SK-N-SH treated with all-trans-retinoic acid at 6 μM for 48 hours (cell line): ENCODE results near the gene TNFRSF1B.

Experiments used
- BACH2 ChIP-seq: fragments of 250-450 bp; sonication (Bioruptor Pico); IDR thresholded peaks from 2 replicates; pipeline ENCODE4 v1.9.0; 2021; ENCODE audit warnings: mild to moderate bottlenecking, borderline replicate concordance
- ZFP30 ChIP-seq: fragments of 450-650 bp; formaldehyde crosslinking; IDR thresholded peaks from 2 replicates; pipeline ENCODE4 v1.5.0; 2022; ENCODE audit warnings: mild to moderate bottlenecking, moderate library complexity
- ZNF8 ChIP-seq: fragments of 450-650 bp; formaldehyde crosslinking; IDR thresholded peaks from 2 replicates; pipeline ENCODE4 v1.5.0; 2020; ENCODE audit warnings: mild to moderate bottlenecking, moderate library complexity
- TF ChIP-seq, protein P1 (sequence below): fragments of 250-450 bp; sonication (Bioruptor Pico); IDR thresholded peaks from 2 replicates; pipeline ENCODE4 v1.5.1; 2020; ENCODE audit warnings: low read depth, mild to moderate bottlenecking, moderate library complexity
- TF ChIP-seq, protein P2 (sequence below): fragments of 250-450 bp; sonication (Bioruptor Pico); IDR thresholded peaks from 2 replicates; pipeline ENCODE4 v1.8.0; 2020; ENCODE audit warnings: mild to moderate bottlenecking, moderate library complexity, borderline replicate concordance

DNA sequence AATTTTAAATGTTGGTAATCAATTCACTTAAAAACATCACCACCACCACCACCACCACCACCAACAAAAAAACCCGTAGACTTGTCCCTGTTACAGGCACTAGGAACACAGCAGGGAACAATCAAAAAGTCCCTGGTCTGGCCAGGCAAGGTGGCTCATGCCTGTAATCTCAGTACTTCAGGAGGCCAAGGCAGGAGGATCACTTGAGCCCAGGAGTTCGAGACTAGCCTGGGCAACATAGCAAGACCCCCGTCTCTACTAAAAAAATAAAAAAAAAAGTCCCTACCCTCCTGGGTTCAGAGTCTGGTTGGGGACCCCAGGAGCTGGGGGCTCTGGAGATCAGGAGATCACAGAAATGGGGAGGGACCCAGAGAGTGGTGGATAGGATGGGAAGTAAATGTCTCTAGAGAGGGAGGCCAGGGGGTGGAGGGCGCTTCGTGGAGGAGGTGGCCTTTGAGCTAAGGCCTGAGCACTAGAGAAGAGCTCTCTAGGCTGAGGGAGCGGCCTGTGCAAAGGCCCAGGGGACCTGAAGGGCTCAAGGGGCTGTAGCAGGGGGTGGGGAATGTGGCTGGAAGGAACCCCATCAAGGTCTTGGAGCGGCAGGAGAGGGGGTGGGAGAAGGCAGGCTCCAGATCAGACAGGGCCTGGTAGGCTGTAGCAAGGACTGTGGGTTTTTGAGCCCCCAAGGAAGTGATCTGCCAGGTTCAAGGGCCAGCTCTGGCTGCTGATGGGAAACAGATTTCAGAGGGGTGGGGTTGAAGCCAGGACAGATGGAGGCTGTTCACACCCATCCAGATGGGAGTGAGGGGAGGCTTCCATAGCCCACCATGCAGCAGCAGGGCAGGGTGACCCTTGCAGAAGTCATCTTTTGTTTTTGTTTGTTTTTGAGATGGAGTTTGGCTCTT lies 38.2 kb downstream of the TNFRSF1B start:
- TF ChIP-seq BACH2 (CRISPR knock-in tag), result no peak
- no peak for TF ChIP-seq ZFP30 (CRISPR knock-in tag)
- TF ChIP-seq, protein P1, sequence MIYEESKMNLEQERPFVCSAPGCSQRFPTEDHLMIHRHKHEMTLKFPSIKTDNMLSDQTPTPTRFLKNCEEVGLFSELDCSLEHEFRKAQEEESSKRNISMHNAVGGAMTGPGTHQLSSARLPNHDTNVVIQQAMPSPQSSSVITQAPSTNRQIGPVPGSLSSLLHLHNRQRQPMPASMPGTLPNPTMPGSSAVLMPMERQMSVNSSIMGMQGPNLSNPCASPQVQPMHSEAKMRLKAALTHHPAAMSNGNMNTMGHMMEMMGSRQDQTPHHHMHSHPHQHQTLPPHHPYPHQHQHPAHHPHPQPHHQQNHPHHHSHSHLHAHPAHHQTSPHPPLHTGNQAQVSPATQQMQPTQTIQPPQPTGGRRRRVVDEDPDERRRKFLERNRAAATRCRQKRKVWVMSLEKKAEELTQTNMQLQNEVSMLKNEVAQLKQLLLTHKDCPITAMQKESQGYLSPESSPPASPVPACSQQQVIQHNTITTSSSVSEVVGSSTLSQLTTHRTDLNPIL (CRISPR knock-in tag), result no peak
- TF ChIP-seq, protein P2, sequence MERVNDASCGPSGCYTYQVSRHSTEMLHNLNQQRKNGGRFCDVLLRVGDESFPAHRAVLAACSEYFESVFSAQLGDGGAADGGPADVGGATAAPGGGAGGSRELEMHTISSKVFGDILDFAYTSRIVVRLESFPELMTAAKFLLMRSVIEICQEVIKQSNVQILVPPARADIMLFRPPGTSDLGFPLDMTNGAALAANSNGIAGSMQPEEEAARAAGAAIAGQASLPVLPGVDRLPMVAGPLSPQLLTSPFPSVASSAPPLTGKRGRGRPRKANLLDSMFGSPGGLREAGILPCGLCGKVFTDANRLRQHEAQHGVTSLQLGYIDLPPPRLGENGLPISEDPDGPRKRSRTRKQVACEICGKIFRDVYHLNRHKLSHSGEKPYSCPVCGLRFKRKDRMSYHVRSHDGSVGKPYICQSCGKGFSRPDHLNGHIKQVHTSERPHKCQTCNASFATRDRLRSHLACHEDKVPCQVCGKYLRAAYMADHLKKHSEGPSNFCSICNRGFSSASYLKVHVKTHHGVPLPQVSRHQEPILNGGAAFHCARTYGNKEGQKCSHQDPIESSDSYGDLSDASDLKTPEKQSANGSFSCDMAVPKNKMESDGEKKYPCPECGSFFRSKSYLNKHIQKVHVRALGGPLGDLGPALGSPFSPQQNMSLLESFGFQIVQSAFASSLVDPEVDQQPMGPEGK (CRISPR knock-in tag), result no peak
- TF ChIP-seq ZNF8 (CRISPR knock-in tag), result no peak
